ENCODE measurements around the gene NCR2.

DNA sequence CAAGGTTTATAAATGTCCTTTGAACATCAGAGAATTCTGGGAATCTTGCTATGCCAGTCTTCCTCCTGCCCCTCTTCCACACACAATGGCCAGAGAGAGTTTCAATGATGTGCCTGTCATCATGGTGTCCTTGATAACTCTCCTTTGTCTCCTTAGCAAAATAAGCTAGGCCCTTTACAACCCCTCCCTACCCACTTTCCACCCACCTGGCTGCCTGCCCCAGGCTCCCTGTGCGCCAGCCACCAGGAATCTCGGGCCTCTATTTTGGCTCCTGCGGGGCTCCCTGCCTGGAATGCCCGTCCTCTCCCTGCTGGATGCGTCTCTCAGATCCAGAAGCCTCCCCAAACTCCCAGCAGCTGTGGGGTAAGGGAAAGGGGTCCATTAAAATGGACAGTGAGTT, 60.9 kb downstream of the NCR2 start:
- TF ChIP-seq, protein P1, sequence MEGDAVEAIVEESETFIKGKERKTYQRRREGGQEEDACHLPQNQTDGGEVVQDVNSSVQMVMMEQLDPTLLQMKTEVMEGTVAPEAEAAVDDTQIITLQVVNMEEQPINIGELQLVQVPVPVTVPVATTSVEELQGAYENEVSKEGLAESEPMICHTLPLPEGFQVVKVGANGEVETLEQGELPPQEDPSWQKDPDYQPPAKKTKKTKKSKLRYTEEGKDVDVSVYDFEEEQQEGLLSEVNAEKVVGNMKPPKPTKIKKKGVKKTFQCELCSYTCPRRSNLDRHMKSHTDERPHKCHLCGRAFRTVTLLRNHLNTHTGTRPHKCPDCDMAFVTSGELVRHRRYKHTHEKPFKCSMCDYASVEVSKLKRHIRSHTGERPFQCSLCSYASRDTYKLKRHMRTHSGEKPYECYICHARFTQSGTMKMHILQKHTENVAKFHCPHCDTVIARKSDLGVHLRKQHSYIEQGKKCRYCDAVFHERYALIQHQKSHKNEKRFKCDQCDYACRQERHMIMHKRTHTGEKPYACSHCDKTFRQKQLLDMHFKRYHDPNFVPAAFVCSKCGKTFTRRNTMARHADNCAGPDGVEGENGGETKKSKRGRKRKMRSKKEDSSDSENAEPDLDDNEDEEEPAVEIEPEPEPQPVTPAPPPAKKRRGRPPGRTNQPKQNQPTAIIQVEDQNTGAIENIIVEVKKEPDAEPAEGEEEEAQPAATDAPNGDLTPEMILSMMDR (IDR thresholded peaks at IDR 0.05) = no peak
- TF ChIP-seq EP300 (IDR thresholded peaks at IDR 0.05) = no peak

All from ovary (tissue), 3 donors.